Transverse colon (tissue), 3 donors: ENCODE measurements around the gene ERMP1.

ENCODE experiments used
- CTCF ChIP-seq, 5 experiments: fragments of 200-600 bp in 3 of 5; fragments of 450-650 bp in 2 of 5; sonication (generic) in 3 of 5; IDR thresholded peaks; 1 replicate in 2 of 5; 2 replicates in 3 of 5; pipeline ENCODE4 v1.5.1; 2016 to 2017; ENCODE audit warnings: antibody characterized with exemption in 5 of 5, inconsistent platforms in 3 of 5, mild to moderate bottlenecking in 2 of 5, moderate library complexity in 1 of 5
- POLR2A ChIP-seq: fragments of 450-650 bp; IDR thresholded peaks from one replicate; pipeline ENCODE4 v1.6.1; 2016; ENCODE audit warnings: antibody characterized with exemption, mild to moderate bottlenecking, moderate library complexity

GRCh38 chr9:5853617-5854016 lies 20.7 kb upstream of the ERMP1 start:
- no peak for TF ChIP-seq POLR2A
- TF ChIP-seq CTCF (IDR thresholded peaks at IDR 0.05), result no peak
